ENCODE results near the gene HOXA4.
A peak's percentile ranks its signal among the peaks of the same experiment; 100 is the strongest.

The HOXA4 gene

GRCh38 chr7:27083646-27084045, 46.9 kb downstream of the HOXA4 start:
- no peak overlapping the region for H2BK120ac ChIP-seq (ENCODE audit: low read depth, low read length)
- H3K4me1 ChIP-seq (ENCODE audit: control insufficient read depth, low read depth, low read length) = no peaks in the 10 kb centered on the region
- H3K79me1 ChIP-seq (ENCODE audit: low read length) = no peaks in the 10 kb centered on the region
- H3K23ac ChIP-seq (ENCODE audit: low read length) = no peak overlapping the region
- H3K4me3 ChIP-seq (ENCODE audit: low read length) = no peak overlapping the region
- H3K4me2 ChIP-seq (ENCODE audit: low read length) = no peak overlapping the region
- peaks cover 14% of the 10 kb centered on the region for H3K27me3 ChIP-seq (ENCODE audit: insufficient read depth, low read length, poor library complexity)
- H3K4ac ChIP-seq (ENCODE audit: low read depth, low read length) = no peak overlapping the region
- H3K36me3 ChIP-seq (ENCODE audit: control insufficient read depth, insufficient read depth, low read length) = no peaks in the 10 kb centered on the region
- no peak overlapping the region for H2BK15ac ChIP-seq (replicated peaks; ENCODE audit: low read depth)
- H3K27ac ChIP-seq (ENCODE audit: low read depth, low read length) = no peak overlapping the region
- H2AK5ac ChIP-seq (ENCODE audit: low read length) = no peak overlapping the region
- no peaks in the 10 kb centered on the region for H3K79me2 ChIP-seq (ENCODE audit: control insufficient read depth, insufficient read depth, low read length)
- H4K5ac ChIP-seq (ENCODE audit: low read length) = no peak overlapping the region
- no peak overlapping the region for H2BK5ac ChIP-seq (ENCODE audit: low read length)
- WGBS (ENCODE audit: extremely low coverage, insufficient coverage, low lambda C conversion rate) = no CpG with 5 or more reads among the region's 2 CpGs
- H3K18ac ChIP-seq (ENCODE audit: low read length) = no peak overlapping the region
- DNase-seq = no peak
- no peak overlapping the region for H3K9ac ChIP-seq (ENCODE audit: low read length)
- no peak overlapping the region for H4K8ac ChIP-seq (ENCODE audit: low read depth, low read length)
- H3K56ac ChIP-seq (ENCODE audit: low read length) = no peak overlapping the region

- no peaks in the 10 kb centered on the region for H3K36me3 ChIP-seq (ENCODE audit: control insufficient read depth, insufficient read depth, low read length)
- no peak overlapping the region for H3K4ac ChIP-seq (ENCODE audit: low read depth, low read length)
- no CpG with 5 or more reads among the region's 1 CpG for WGBS (ENCODE audit: extremely low coverage, insufficient coverage, low lambda C conversion rate)
- no peak for DNase-seq
- H3K27ac ChIP-seq (ENCODE audit: low read depth, low read length) = no peak overlapping the region
- H3K18ac ChIP-seq (ENCODE audit: low read length) = no peak overlapping the region
- H3K23ac ChIP-seq (ENCODE audit: low read length) = no peak overlapping the region
- H3K56ac ChIP-seq (ENCODE audit: low read length) = no peak overlapping the region
- no peak overlapping the region for H2BK120ac ChIP-seq (ENCODE audit: low read depth, low read length)
- no peaks in the 10 kb centered on the region for H3K79me1 ChIP-seq (ENCODE audit: low read length)
- no peak overlapping the region for H4K5ac ChIP-seq (ENCODE audit: low read length)
- H3K9ac ChIP-seq (ENCODE audit: low read length) = no peak overlapping the region
- H3K4me1 ChIP-seq (ENCODE audit: control insufficient read depth, low read depth, low read length) = no peaks in the 10 kb centered on the region
- no peak overlapping the region for H4K8ac ChIP-seq (ENCODE audit: low read depth, low read length)
- H3K27me3 ChIP-seq (ENCODE audit: insufficient read depth, low read length, poor library complexity) = no peaks in the 10 kb centered on the region
- no peak overlapping the region for H3K4me2 ChIP-seq (ENCODE audit: low read length)
- H2BK15ac ChIP-seq (replicated peaks; ENCODE audit: low read depth) = no peak overlapping the region
- H3K4me3 ChIP-seq (ENCODE audit: low read length) = no peak overlapping the region
- no peak overlapping the region for H2BK5ac ChIP-seq (ENCODE audit: low read length)
- no peak overlapping the region for H2AK5ac ChIP-seq (ENCODE audit: low read length)
- no peaks in the 10 kb centered on the region for H3K79me2 ChIP-seq (ENCODE audit: control insufficient read depth, insufficient read depth, low read length)
Measured at GRCh38 chr7:27082171-27082570, 48.4 kb downstream of the HOXA4 start.

GRCh38 chr7:27080844-27081436, 49.6 kb downstream of the HOXA4 start:
- H4K8ac ChIP-seq (ENCODE audit: low read depth, low read length) = no peak overlapping the region
- no peak overlapping the region for H3K23ac ChIP-seq (ENCODE audit: low read length)
- no peaks in the 10 kb centered on the region for H3K27me3 ChIP-seq (ENCODE audit: insufficient read depth, low read length, poor library complexity)
- no peak overlapping the region for H3K56ac ChIP-seq (ENCODE audit: low read length)
- no peak overlapping the region for H2AK5ac ChIP-seq (ENCODE audit: low read length)
- H3K4me2 ChIP-seq (ENCODE audit: low read length) = no peak overlapping the region
- no peak overlapping the region for H3K9ac ChIP-seq (ENCODE audit: low read length)
- DNase-seq = peak; percentile 87
- no peak overlapping the region for H2BK15ac ChIP-seq (replicated peaks; ENCODE audit: low read depth)
- no peaks in the 10 kb centered on the region for H3K79me1 ChIP-seq (ENCODE audit: low read length)
- no peaks in the 10 kb centered on the region for H3K4me1 ChIP-seq (ENCODE audit: control insufficient read depth, low read depth, low read length)
- H3K36me3 ChIP-seq (ENCODE audit: control insufficient read depth, insufficient read depth, low read length) = no peaks in the 10 kb centered on the region
- H3K18ac ChIP-seq (ENCODE audit: low read length) = no peak overlapping the region
- no peak overlapping the region for H2BK5ac ChIP-seq (ENCODE audit: low read length)
- H4K5ac ChIP-seq (ENCODE audit: low read length) = no peak overlapping the region
- no CpG with 5 or more reads among the region's 4 CpGs for WGBS (ENCODE audit: extremely low coverage, insufficient coverage, low lambda C conversion rate)
- H3K4ac ChIP-seq (ENCODE audit: low read depth, low read length) = no peak overlapping the region
- H3K4me3 ChIP-seq (ENCODE audit: low read length) = no peak overlapping the region
- no peaks in the 10 kb centered on the region for H3K79me2 ChIP-seq (ENCODE audit: control insufficient read depth, insufficient read depth, low read length)
- H3K27ac ChIP-seq (ENCODE audit: low read depth, low read length) = no peak overlapping the region
- no peak overlapping the region for H2BK120ac ChIP-seq (ENCODE audit: low read depth, low read length)

- Histone ChIP-seq H3K4me1 (ENCODE audit: control insufficient read depth, low read depth, low read length) (no peaks in the 10 kb centered on the region), H4K8ac (ENCODE audit: low read depth, low read length) (no peak overlapping the region), H3K18ac (ENCODE audit: low read length) (no peak overlapping the region), H3K56ac (ENCODE audit: low read length) (no peak overlapping the region), H2BK15ac (replicated peaks; ENCODE audit: low read depth) (no peak overlapping the region), H3K4me2 (ENCODE audit: low read length) (no peak overlapping the region), H2BK120ac (ENCODE audit: low read depth, low read length) (no peak overlapping the region), H3K36me3 (ENCODE audit: control insufficient read depth, insufficient read depth, low read length) (no peaks in the 10 kb centered on the region), H4K5ac (ENCODE audit: low read length) (no peak overlapping the region), H3K79me2 (ENCODE audit: control insufficient read depth, insufficient read depth, low read length) (no peaks in the 10 kb centered on the region), H3K27me3 (ENCODE audit: insufficient read depth, low read length, poor library complexity) (no peaks in the 10 kb centered on the region), H3K79me1 (ENCODE audit: low read length) (no peaks in the 10 kb centered on the region), H2BK5ac (ENCODE audit: low read length) (no peak overlapping the region), H3K4me3 (ENCODE audit: low read length) (no peak overlapping the region), H3K23ac (ENCODE audit: low read length) (no peak overlapping the region), H3K4ac (ENCODE audit: low read depth, low read length) (no peak overlapping the region), H3K9ac (ENCODE audit: low read length) (no peak overlapping the region), H3K27ac (ENCODE audit: low read depth, low read length) (no peak overlapping the region), H2AK5ac (ENCODE audit: low read length) (no peak overlapping the region)
- WGBS (ENCODE audit: extremely low coverage, insufficient coverage, low lambda C conversion rate) = no CpG with 5 or more reads among the region's 1 CpG
- no peak for DNase-seq
Measured at GRCh38 chr7:27079234-27079975, 51.2 kb downstream of the HOXA4 start.

DNA sequence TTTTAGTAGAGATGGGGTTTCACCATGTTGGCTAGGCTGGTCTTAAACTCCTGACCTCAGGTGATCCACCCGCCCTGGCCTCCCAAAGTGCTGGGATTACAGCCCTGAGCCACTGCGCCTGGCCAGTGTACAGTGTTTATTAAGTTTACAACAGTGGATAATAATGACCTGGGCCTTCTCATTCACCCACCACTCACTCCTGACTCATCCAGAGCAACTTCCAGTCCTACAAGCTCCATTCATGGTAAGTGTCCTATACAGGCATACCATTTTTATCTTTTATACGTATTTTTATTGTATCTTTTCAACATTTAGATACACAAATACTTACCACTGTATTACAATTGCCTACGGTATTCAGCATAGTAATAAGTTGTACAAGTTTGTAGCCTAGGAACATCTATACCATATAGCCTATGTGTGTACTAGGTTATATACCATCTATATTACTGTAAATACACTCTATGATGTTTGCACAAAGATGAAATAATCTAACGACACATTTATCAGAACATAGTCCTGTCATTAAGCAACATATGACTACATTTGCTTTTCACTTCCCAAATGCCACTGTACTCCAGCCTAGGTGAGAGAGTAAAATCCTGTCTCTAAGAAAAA, 51.8 kb downstream of the HOXA4 start:
- Histone ChIP-seq H3K23ac (ENCODE audit: low read length) (no peak overlapping the region), H3K79me2 (ENCODE audit: control insufficient read depth, insufficient read depth, low read length) (no peaks in the 10 kb centered on the region), H3K18ac (ENCODE audit: low read length) (no peak overlapping the region), H3K4me2 (ENCODE audit: low read length) (no peak overlapping the region), H2BK120ac (ENCODE audit: low read depth, low read length) (no peak overlapping the region), H3K27ac (ENCODE audit: low read depth, low read length) (no peak overlapping the region), H3K4me1 (ENCODE audit: control insufficient read depth, low read depth, low read length) (no peaks in the 10 kb centered on the region), H2BK15ac (replicated peaks; ENCODE audit: low read depth) (no peak overlapping the region), H3K9ac (ENCODE audit: low read length) (no peak overlapping the region), H2BK5ac (ENCODE audit: low read length) (no peak overlapping the region), H4K5ac (ENCODE audit: low read length) (no peak overlapping the region), H3K4me3 (ENCODE audit: low read length) (no peak overlapping the region), H3K4ac (ENCODE audit: low read depth, low read length) (no peak overlapping the region), H3K56ac (ENCODE audit: low read length) (no peak overlapping the region), H3K36me3 (ENCODE audit: control insufficient read depth, insufficient read depth, low read length) (no peaks in the 10 kb centered on the region), H3K27me3 (ENCODE audit: insufficient read depth, low read length, poor library complexity) (no peaks in the 10 kb centered on the region), H3K79me1 (ENCODE audit: low read length) (no peaks in the 10 kb centered on the region), H4K8ac (ENCODE audit: low read depth, low read length) (no peak overlapping the region), H2AK5ac (ENCODE audit: low read length) (no peak overlapping the region)
- no CpG with 5 or more reads among the region's 5 CpGs for whole genome bisulfite sequencing (ENCODE audit: extremely low coverage, insufficient coverage, low lambda C conversion rate)
- no peak for DNase-seq

Measured in mesendoderm (in vitro differentiated cells).